Activated naive CD4-positive, alpha-beta T cell treated with anti-CD3 and anti-CD28 coated beads, Interleukin-2, amount 10 ng/mL, durations not matched to agents 5 hours and 36 hours (primary cell): ENCODE measurements around the gene HLA-DRA. TPM values are rescaled to one million over a fixed set of nuclear protein-coding genes. Genes with fewer than 3 reads are reported as not detected.

Experiments
- total RNA-seq, 2 experiments: library from RNA; stranded (reverse); gene quantifications; one replicate each; pipeline ENCODE4 v1.2.3, GENCODE V29; 2021

The HLA-DRA gene
- 10 to 100 TPM; 51.2 to 58.1 TPM for total RNA-seq

DNA sequence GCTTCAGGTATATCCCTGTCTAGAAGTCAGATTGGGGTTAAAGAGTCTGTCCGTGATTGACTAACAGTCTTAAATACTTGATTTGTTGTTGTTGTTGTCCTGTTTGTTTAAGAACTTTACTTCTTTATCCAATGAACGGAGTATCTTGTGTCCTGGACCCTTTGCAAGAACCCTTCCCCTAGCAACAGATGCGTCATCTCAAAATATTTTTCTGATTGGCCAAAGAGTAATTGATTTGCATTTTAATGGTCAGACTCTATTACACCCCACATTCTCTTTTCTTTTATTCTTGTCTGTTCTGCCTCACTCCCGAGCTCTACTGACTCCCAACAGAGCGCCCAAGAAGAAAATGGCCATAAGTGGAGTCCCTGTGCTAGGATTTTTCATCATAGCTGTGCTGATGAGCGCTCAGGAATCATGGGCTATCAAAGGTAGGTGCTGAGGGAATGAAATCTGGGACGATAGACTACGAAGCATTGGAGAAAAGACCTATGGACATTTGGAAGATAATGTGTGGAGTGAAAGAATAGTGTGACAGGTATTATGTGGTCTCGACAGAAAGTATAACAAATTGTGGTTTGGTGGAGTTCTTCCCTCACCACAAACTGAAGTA, at the start of gene HLA-DRA:
HLA-DRA (plus strand) TSS at position 286 of the 613 bp plus-strand sequence; CDS start at position 350, 64 bp downstream.

DNA sequence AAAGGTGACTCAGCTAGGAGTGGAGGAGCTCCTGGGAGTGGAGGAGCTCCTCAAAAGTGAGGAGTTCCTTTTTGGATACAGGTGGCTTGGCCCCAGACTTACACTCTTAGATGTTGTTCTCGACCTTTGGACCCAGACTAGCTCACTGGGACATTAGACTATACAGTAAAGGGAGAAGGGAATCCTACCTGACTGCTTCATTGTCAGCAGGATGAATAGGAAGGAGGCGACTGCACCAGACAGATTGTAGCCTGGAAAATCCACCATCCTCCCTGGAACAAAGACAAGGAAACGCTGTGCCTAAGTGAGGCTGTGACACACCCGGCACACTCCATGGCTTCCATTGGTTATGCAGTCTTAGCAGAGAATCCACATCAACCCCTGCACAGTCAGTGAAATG, 32.8 kb upstream of the HLA-DRA start, which contains the start of gene BTNL2:
BTNL2 (minus strand) TSS at position 325 of the 400 bp plus-strand sequence; CDS start at position 267, 58 bp downstream.

Other genes starting within 250 kb of the HLA-DRA start
- gene PBX2, start 249.7 kb upstream of the HLA-DRA start, total RNA-seq = 10 to 100 TPM; 95.5 to 96.2 TPM
- gene GPSM3, start 247.2 kb upstream of the HLA-DRA start, total RNA-seq = 100 to 1,000 TPM; 320 to 332 TPM
- gene NOTCH4, start 215.8 kb upstream of the HLA-DRA start, total RNA-seq = under 1 TPM; 0.24 to 0.48 TPM
- gene TSBP1, start 68.0 kb upstream of the HLA-DRA start, total RNA-seq = not detected
- gene BTNL2, start 32.7 kb upstream of the HLA-DRA start, total RNA-seq = not detected
- 1 to 10 TPM; 2.9 to 3.7 TPM for gene HLA-DRB5, start 90.4 kb downstream of the HLA-DRA start, total RNA-seq
- 10 to 100 TPM; 36.3 to 37.0 TPM for gene HLA-DRB1, start 150.0 kb downstream of the HLA-DRA start, total RNA-seq
- gene HLA-DQA1, start 197.5 kb downstream of the HLA-DRA start, total RNA-seq = 1 to 10 TPM; 6.1 to 8.8 TPM
- 10 to 100 TPM; 40.9 to 45.0 TPM for gene HLA-DQB1, start 226.8 kb downstream of the HLA-DRA start, total RNA-seq